ENCODE measurements around the gene GAREM1. TPM values are rescaled to one million over a fixed set of nuclear protein-coding genes. Genes with fewer than 3 reads are reported as not detected.

GAREM1 gene
- total RNA-seq, 1 donor from 2014 or later = 8.7 TPM

GRCh38 chr18:32276906-32277305, 193.8 kb downstream of the GAREM1 start:
- no peaks in the 10 kb centered on the region for H3K9me3 Mint-ChIP-seq (ENCODE audit: unreplicated experiment)
- TF ChIP-seq CTCF (IDR thresholded peaks at IDR 0.05; ENCODE audit: partially characterized antibody, unreplicated experiment) = no peak
- no peak overlapping the region for H3K4me3 Mint-ChIP-seq (ENCODE audit: unreplicated experiment)
- no peak overlapping the region for H3K27ac Mint-ChIP-seq (ENCODE audit: unreplicated experiment)
- H3K36me3 Mint-ChIP-seq (ENCODE audit: unreplicated experiment) = no peaks in the 10 kb centered on the region
- H3K27me3 Mint-ChIP-seq (ENCODE audit: unreplicated experiment) = peaks cover 3% of the 10 kb centered on the region
- no peak for DNase-seq
- H3K4me1 Mint-ChIP-seq (ENCODE audit: low read depth, unreplicated experiment) = no peaks in the 10 kb centered on the region

GRCh38 chr18:32276256-32276655, 194.4 kb downstream of the GAREM1 start:
- no peaks in the 10 kb centered on the region for H3K36me3 Mint-ChIP-seq (ENCODE audit: unreplicated experiment)
- TF ChIP-seq CTCF (IDR thresholded peaks at IDR 0.05; ENCODE audit: partially characterized antibody, unreplicated experiment) = no peak
- no peak for DNase-seq
- peaks cover 3% of the 10 kb centered on the region for H3K27me3 Mint-ChIP-seq (ENCODE audit: unreplicated experiment)
- no peak overlapping the region for H3K4me3 Mint-ChIP-seq (ENCODE audit: unreplicated experiment)
- no peak overlapping the region for H3K27ac Mint-ChIP-seq (ENCODE audit: unreplicated experiment)
- H3K4me1 Mint-ChIP-seq (ENCODE audit: low read depth, unreplicated experiment) = no peaks in the 10 kb centered on the region
- no peaks in the 10 kb centered on the region for H3K9me3 Mint-ChIP-seq (ENCODE audit: unreplicated experiment)

GRCh38 chr18:32275221-32275620, 195.5 kb downstream of the GAREM1 start:
- DNase-seq = no peak
- H3K4me3 Mint-ChIP-seq (ENCODE audit: unreplicated experiment) = no peak overlapping the region
- peaks cover 3% of the 10 kb centered on the region for H3K27me3 Mint-ChIP-seq (ENCODE audit: unreplicated experiment)
- no peaks in the 10 kb centered on the region for H3K36me3 Mint-ChIP-seq (ENCODE audit: unreplicated experiment)
- H3K9me3 Mint-ChIP-seq (ENCODE audit: unreplicated experiment) = no peaks in the 10 kb centered on the region
- no peak overlapping the region for H3K27ac Mint-ChIP-seq (ENCODE audit: unreplicated experiment)
- H3K4me1 Mint-ChIP-seq (ENCODE audit: low read depth, unreplicated experiment) = no peaks in the 10 kb centered on the region
- no peak for TF ChIP-seq CTCF (IDR thresholded peaks at IDR 0.05; ENCODE audit: partially characterized antibody, unreplicated experiment)

GRCh38 chr18:32274307-32274706, 196.4 kb downstream of the GAREM1 start:
- Mint-ChIP-seq H3K36me3 (ENCODE audit: unreplicated experiment) (no peaks in the 10 kb centered on the region), H3K4me1 (ENCODE audit: low read depth, unreplicated experiment) (no peaks in the 10 kb centered on the region), H3K27me3 (ENCODE audit: unreplicated experiment) (peaks cover 3% of the 10 kb centered on the region), H3K27ac (ENCODE audit: unreplicated experiment) (no peak overlapping the region), H3K4me3 (ENCODE audit: unreplicated experiment) (no peak overlapping the region), H3K9me3 (ENCODE audit: unreplicated experiment) (no peaks in the 10 kb centered on the region)
- no peak for DNase-seq
- no peak for TF ChIP-seq CTCF (IDR thresholded peaks at IDR 0.05; ENCODE audit: partially characterized antibody, unreplicated experiment)

- Mint-ChIP-seq H3K27ac (ENCODE audit: unreplicated experiment) (no peak overlapping the region), H3K9me3 (ENCODE audit: unreplicated experiment) (no peaks in the 10 kb centered on the region), H3K27me3 (ENCODE audit: unreplicated experiment) (peaks cover 3% of the 10 kb centered on the region), H3K4me1 (ENCODE audit: low read depth, unreplicated experiment) (peaks cover 10% of the 10 kb centered on the region), H3K4me3 (ENCODE audit: unreplicated experiment) (no peak overlapping the region), H3K36me3 (ENCODE audit: unreplicated experiment) (no peaks in the 10 kb centered on the region)
- DNase-seq = peak; percentile 39
- peak; percentile 80 for TF ChIP-seq CTCF (IDR thresholded peaks at IDR 0.05; ENCODE audit: partially characterized antibody, unreplicated experiment)
Observed at GRCh38 chr18:32271672-32272208, 198.9 kb downstream of the GAREM1 start.

All from glutamatergic neuron (in vitro differentiated cells).